ENCODE results near the gene RBFA. TPM values are rescaled to one million over a fixed set of nuclear protein-coding genes. Genes with fewer than 3 reads are reported as not detected.

Gene RBFA
- polyA plus RNA-seq, 1 of the 3 experiments (the other 2 are of a cell fraction): 57.6 TPM

- no peaks in the 10 kb centered on the region for H3K27me3 ChIP-seq (ENCODE audit: insufficient read depth)
- no peak for TF ChIP-seq ELF1 (IDR thresholded peaks at IDR 0.05)
- TF ChIP-seq RAD21 (IDR thresholded peaks at IDR 0.05; ENCODE audit: low read length): no peak
- TF ChIP-seq PBX3 (IDR thresholded peaks at IDR 0.05): no peak
- TF ChIP-seq GABPA (IDR thresholded peaks at IDR 0.05; ENCODE audit: low read depth): no peak
- no peak for TF ChIP-seq REST (IDR thresholded peaks at IDR 0.05; ENCODE audit: low read depth, low read length)
- no peak for TF ChIP-seq RCOR1 (IDR thresholded peaks at IDR 0.05; ENCODE audit: low read length)
- no peak for TF ChIP-seq EP300 (IDR thresholded peaks at IDR 0.05; ENCODE audit: borderline replicate concordance in 1 of 2, low read depth in 1 of 2, low read length in 1 of 2)
- TF ChIP-seq EZH2phosphoT487 (IDR thresholded peaks at IDR 0.05; ENCODE audit: borderline replicate concordance, low read depth): no peak
- no peak for TF ChIP-seq YY1 (IDR thresholded peaks at IDR 0.05; ENCODE audit: low read depth)
- no peak for TF ChIP-seq CHD2 (IDR thresholded peaks at IDR 0.05; ENCODE audit: low read length, partially characterized antibody)
- no peak for TF ChIP-seq FOSL2 (IDR thresholded peaks at IDR 0.05; ENCODE audit: borderline replicate concordance, low read depth)
- no peak for TF ChIP-seq MAX (IDR thresholded peaks at IDR 0.05; ENCODE audit: low read depth)
- TF ChIP-seq USF2 (IDR thresholded peaks at IDR 0.05; ENCODE audit: borderline replicate concordance, low read depth, low read length): no peak
- TF ChIP-seq TAF1 (IDR thresholded peaks at IDR 0.05; ENCODE audit: borderline replicate concordance, low read depth, low read length): no peak
- TF ChIP-seq ZBTB33 (IDR thresholded peaks at IDR 0.05; ENCODE audit: borderline replicate concordance, low read depth): no peak
- no peak for TF ChIP-seq IRF3 (IDR thresholded peaks at IDR 0.05; ENCODE audit: low read depth, low read length)
- TF ChIP-seq SMC3 (IDR thresholded peaks at IDR 0.05; ENCODE audit: low read depth, low read length): no peak
- TF ChIP-seq SIN3A (IDR thresholded peaks at IDR 0.05; ENCODE audit: borderline replicate concordance, low read depth, low read length): no peak
- no peak for TF ChIP-seq MEF2A (IDR thresholded peaks at IDR 0.05; ENCODE audit: borderline replicate concordance, low read depth)
- H3K9ac ChIP-seq: no peak overlapping the region
- no peaks in the 10 kb centered on the region for H4K20me1 ChIP-seq (ENCODE audit: insufficient read depth)
- H3K4me3 ChIP-seq (ENCODE audit: low read depth in 2 of 2, low read length in 1 of 2): no peak overlapping the region
- H3F3A ChIP-seq (replicated peaks; ENCODE audit: insufficient read depth): peaks cover 1% of the 10 kb centered on the region
- H3K36me3 ChIP-seq (replicated peaks in 1 of 2; ENCODE audit: control insufficient read depth in 1 of 2, insufficient read depth in 2 of 2, low read length in 1 of 2): no peaks in the 10 kb centered on the region
- H3K79me2 ChIP-seq (ENCODE audit: insufficient read depth): no peaks in the 10 kb centered on the region
- 53% methylated on average over 10 of the region's 12 CpGs for WGBS (ENCODE audit: low lambda C conversion rate)
- DNase-seq: no peak
- no peak overlapping the region for H3K27ac ChIP-seq (ENCODE audit: low read depth in 2 of 2, low read length in 1 of 2)
- no peak overlapping the region for H3K4me2 ChIP-seq
- ChIA-PET CTCF (no interaction called here), POLR2A (no interaction called here)
- no peaks in the 10 kb centered on the region for H3K9me3 ChIP-seq
- H3K9me2 ChIP-seq: no peaks in the 10 kb centered on the region
- H3K4me1 ChIP-seq (ENCODE audit: control insufficient read depth in 1 of 2, insufficient read depth in 2 of 2, low read depth in 1 of 2, low read length in 1 of 2): peaks cover 0 to 2% of the 10 kb centered on the region in 2 experiments; a peak in 1 of 4 replicates
- no peak overlapping the region for H2AFZ ChIP-seq (ENCODE audit: low read depth)
These were observed 29.5 kb upstream of the RBFA start for GRCh38 chr18:80004600-80005342.
